K562 (cell line): ENCODE measurements around the gene IFT52. TPM values are rescaled to one million over a fixed set of nuclear protein-coding genes. Genes with fewer than 3 reads are reported as not detected.

Source experiments
- GTF2F1 ChIP-seq: IDR thresholded peaks from 2 replicates; pipeline ENCODE4 v1.6.1; 2011; ENCODE audit warnings: low read depth, low read length, improper control_type of control experiment
- HDAC1 ChIP-seq, 2 experiments: fragments of 450-650 bp; IDR thresholded peaks; 2 replicates each; pipeline ENCODE4 v1.6.1; 2016 to 2017; ENCODE audit warnings: inconsistent platforms in 1 of 2, mild to moderate bottlenecking in 1 of 2, moderate library complexity in 1 of 2
- LCOR ChIP-seq: sonication (generic); formaldehyde crosslinking; IDR thresholded peaks from 2 replicates; pipeline ENCODE4 v1.8.0; 2022; ENCODE audit warnings: mild to moderate bottlenecking, missing genetic modification reagents
- MGA ChIP-seq: fragments of 450-650 bp; IDR thresholded peaks from 2 replicates; pipeline ENCODE4 v1.6.1; 2016; ENCODE audit warnings: mild to moderate bottlenecking, moderate library complexity
- POLR2G ChIP-seq: fragments of 200-400 bp; formaldehyde crosslinking; IDR thresholded peaks from 2 replicates; pipeline ENCODE4 v1.6.1; 2017; ENCODE audit warnings: low read depth, mild to moderate bottlenecking, antibody characterized with exemption, low read length, moderate library complexity
- polyA plus RNA-seq, 8 experiments: library from polyadenylated mRNA; depleted of rRNA in 4 of 8; stranded (reverse) in 5 of 8; unstranded in 3 of 8; fragments of >200 nt; fragmentation: Nextera tagmentation in 2 of 8; fragmentation: Illumina TruSeq in 1 of 8; extraction: Ambion mirVana in 2 of 8; extraction: Trizol in 1 of 8; gene quantifications; 2 replicates each; pipeline versions ENCODE4 v1.2.1 to v1.2.3, GENCODE V29; 2011 to 2014; ENCODE audit warnings: inconsistent platforms in 1 of 8, missing spikeins in 1 of 8
- total RNA-seq, 7 experiments: library from RNA; depleted of rRNA in 6 of 7; stranded (reverse); fragments of >200 nt in 6 of 7; fragmentation: Illumina TruSeq in 2 of 7; extraction: Trizol in 2 of 7; gene quantifications; 2 replicates each; pipeline versions ENCODE4 v1.2.1 to v1.2.3, GENCODE V29; 2011 to 2021; ENCODE audit warnings: low replicate concordance in 1 of 7

IFT52 gene
- total and polyA plus RNA-seq, 9 of the 15 experiments (the other 6 are each of a cell fraction or from before 2014, with no cell fraction given) = 11.0 to 31.4 (median 20.4) TPM

- TF ChIP-seq MGA = peak; percentile 48; the same call in 1 of the 2 replicates
- TF ChIP-seq POLR2G = peak; percentile 92
- peak; percentile 9; the same call in 1 of the 2 replicates for TF ChIP-seq LCOR (CRISPR knock-in tag)
- 0 out of 2 replicates have a peak, but pooled peaks have one; percentile 27 for TF ChIP-seq GTF2F1
- TF ChIP-seq HDAC1 (IDR thresholded peaks at IDR 0.05) = no peak
Measured at GRCh38 chr20:43666376-43667328, 75.9 kb downstream of the IFT52 start, which contains the start of gene MYBL2 (continued).
